ENCODE data around the gene CNTNAP2.

Gene CNTNAP2

DNA sequence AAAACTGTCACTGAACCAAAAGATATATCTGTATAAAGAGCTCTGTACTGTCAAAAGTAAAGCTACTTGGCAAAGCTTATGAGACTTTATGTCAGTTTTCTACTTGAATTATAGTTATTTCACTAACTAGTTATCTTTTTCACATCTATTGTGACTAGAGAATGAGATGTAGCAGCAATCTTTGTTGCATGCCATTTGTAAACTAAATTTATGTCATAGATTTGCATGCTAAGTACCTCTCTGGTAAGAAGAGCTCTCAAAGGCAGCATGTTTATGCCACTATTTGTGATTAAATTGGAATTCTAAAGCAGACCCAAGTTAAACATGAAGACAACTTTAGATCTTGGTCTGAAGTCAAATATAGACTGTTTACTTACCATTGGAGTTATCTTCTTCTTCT is 300.6 kb downstream of the CNTNAP2 start:
- DNase-seq (ENCODE audit: low read depth, low spot score) = no peak

DNA sequence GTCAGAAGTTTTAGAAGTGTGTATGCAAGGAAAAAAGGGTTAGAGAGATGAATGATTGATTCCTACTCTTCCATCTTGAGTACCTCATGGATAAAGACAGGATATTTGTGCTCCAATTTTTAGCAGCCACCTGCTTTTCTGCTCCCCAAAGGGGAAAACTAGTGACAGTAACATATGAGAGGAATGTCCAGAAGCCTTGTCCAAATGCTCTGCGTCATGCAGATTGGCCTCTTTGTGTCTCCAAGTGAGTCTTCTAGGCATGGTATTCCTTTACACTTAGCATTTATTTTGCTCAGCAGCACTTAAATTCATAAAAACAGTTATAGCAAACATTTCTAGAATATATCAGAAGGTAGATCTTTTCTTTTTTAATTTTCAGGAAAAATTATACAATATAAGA is 306.8 kb downstream of the CNTNAP2 start:
- DNase-seq (ENCODE audit: low read depth, low spot score) = no peak

GRCh38 chr7:146424084-146424483 is 307.5 kb downstream of the CNTNAP2 start:
- no peak for DNase-seq (ENCODE audit: low read depth, low spot score)

DNA sequence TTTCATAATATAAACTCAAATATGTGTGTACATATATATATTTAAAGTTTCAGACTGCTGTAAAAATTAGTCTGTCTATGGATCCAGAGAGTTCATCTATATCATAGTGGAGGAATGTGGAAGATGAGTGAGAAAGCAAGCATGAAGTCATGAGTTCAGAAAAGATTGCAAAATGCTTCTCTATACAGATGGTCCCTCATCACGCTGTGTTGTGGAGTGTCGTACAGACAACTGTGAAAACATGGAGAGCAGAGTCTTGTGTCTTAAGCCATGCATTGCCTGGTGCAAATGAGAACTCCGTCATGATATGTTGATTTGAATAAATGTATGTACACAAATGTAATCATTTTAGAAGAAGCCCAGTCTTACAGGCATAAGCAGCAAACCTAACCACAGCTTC is 316.9 kb downstream of the CNTNAP2 start:
- no peak for DNase-seq (ENCODE audit: low read depth, low spot score)

- DNase-seq (ENCODE audit: low read depth, low spot score) = no peak
Observed at GRCh38 chr7:146443102-146443501, 326.5 kb downstream of the CNTNAP2 start.

GRCh38 chr7:146449625-146450024 is 333.0 kb downstream of the CNTNAP2 start:
- DNase-seq (ENCODE audit: low read depth, low spot score) = no peak

- no peak for DNase-seq (ENCODE audit: low read depth, low spot score)
Observed at GRCh38 chr7:146455091-146455655, 338.6 kb downstream of the CNTNAP2 start.

- DNase-seq (ENCODE audit: low read depth, low spot score) = no peak
Observed at GRCh38 chr7:146479040-146479439, 362.4 kb downstream of the CNTNAP2 start.

- DNase-seq (ENCODE audit: low read depth, low spot score) = no peak
Observed at GRCh38 chr7:146486519-146486918, 369.9 kb downstream of the CNTNAP2 start.

DNA sequence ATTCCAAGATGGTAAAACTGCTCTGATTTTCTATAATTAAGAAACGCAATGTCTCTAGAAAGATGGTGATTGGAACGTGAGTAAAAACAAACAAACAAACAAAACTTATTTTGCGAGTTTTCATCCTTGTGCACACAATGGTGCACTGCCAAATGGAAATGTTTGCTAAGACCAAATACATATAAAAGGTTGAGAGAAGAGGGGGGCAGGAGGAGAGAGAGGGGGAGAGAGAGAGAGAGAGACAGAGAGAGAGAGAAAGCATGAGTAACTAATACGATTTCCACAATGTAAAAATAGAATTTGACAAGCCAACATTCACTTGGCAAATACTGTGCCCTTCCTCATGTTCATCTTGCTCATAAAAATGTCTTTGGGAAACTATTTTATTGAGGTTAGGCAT is 375.4 kb downstream of the CNTNAP2 start:
- no peak for DNase-seq (ENCODE audit: low read depth, low spot score)

DNA sequence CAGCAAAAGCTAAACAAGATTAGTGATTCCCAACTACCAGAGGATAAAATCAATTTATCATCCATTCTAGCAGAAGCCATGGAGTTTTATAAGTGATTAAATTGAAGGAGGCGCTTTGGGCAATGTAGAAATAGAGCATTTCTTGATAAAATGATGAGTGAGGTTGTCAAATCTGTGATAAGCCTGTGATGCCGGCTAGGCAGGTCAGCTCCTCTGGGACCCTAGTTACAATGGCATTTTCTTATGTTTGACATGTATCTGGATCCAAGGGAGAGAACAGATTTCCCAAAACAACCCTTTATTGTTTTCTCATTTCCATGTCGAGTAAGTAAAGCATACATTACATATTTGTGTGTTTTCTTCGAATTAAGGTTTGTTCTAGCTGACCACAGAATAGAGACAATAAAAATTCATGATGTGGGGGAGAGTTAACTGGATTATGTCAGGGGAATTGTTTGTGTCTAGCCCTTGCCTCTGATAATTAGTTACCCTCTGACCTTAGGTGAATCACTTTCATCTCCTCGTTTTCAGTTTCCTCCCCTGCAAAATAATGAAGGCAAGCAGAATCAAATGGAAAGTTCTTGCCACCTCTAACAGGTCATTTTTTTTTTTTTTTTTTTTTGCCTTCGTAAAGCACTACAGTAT is 378.5 kb downstream of the CNTNAP2 start:
- no peak for DNase-seq (ENCODE audit: low read depth, low spot score)

GRCh38 chr7:146496657-146497056 is 380.1 kb downstream of the CNTNAP2 start:
- DNase-seq (ENCODE audit: low read depth, low spot score) = no peak

DNA sequence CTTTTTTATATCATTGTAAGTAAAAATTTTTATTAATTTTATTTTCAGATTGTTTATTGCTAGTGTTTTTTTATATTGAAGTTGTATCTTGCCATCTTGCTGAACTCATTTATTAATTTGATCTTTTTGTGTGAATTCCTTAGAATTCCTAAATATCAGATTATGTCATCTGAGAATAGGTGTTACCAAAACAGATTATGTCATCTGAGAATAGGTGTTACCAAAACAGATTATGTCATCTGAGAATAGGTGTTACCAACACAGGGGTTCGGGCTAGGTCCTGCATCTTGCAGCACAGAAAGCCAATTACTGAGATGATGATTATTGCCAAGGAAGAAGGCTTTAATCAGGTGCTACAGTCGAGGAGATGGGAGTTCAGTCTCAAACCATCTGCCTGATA is 383.4 kb downstream of the CNTNAP2 start:
- DNase-seq (ENCODE audit: low read depth, low spot score) = no peak

DNA sequence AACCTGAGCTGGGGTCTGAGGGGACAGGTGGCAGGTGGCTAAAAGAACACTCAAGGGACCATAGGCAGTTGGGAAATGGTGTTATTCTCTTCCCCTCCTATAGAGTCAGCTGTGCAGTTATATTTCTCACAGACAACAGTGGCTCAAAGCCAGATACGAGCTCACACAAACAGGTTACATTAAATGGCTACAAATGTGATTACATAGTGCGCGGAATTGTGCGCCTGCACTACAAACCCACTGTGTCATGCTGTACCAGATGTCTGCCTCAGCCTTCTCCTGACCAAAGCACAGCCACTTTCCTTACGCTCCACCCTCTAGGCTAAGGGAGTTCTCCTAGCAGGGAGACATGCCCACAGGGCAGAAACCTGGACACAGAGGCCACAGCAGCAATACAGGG is 387.2 kb downstream of the CNTNAP2 start:
- no peak for DNase-seq (ENCODE audit: low read depth, low spot score)

DNA sequence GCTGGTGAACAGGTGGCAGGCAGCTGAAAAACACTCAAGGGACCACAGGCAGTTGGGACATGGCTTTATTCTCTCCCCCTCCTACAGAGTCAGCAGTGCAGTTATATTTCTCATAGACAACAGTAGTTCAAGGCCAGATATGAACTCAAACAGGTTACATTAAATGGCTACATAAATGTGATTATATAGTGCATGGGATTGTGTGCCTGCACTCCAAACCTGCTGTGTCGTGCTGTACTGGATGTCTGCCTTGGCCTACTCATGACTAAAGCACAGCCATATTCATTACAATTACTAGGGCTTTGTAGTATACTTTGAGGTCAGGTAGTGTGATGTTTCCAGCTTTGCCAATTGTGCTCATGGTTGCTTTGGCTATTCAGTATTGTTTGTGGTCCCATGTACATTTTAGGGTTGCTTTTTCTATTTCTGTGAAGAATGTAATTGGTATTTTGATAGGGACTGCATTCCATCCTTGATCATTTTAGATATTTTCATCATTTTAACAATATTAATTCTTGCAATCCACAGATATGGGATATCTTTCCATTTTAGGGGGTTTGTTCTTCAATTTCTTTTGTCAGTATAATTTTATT is 393.6 kb downstream of the CNTNAP2 start:
- DNase-seq (ENCODE audit: low read depth, low spot score) = no peak

- no peak for DNase-seq (ENCODE audit: low read depth, low spot score)
Observed at GRCh38 chr7:146514304-146514703, 397.7 kb downstream of the CNTNAP2 start.

DNA sequence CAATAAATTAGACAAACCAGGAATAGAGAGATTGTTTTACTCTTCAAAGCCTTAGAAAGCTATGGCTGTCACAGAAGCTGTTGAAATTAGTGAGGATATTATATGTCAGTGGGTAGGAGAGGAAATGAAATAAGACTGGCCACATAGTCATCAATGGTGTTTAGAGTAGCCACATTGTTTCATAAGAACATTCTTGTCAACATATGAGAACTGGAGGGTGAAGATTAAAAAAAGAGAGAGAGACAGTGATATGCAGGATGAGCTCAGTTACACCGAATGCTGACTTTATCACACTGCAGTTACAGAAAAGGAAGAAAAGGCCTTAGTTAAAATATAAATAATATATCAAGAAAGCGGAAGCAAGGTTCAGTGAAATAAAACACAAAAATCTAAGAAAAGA is 412.0 kb downstream of the CNTNAP2 start:
- DNase-seq (ENCODE audit: low read depth, low spot score) = no peak

DNA sequence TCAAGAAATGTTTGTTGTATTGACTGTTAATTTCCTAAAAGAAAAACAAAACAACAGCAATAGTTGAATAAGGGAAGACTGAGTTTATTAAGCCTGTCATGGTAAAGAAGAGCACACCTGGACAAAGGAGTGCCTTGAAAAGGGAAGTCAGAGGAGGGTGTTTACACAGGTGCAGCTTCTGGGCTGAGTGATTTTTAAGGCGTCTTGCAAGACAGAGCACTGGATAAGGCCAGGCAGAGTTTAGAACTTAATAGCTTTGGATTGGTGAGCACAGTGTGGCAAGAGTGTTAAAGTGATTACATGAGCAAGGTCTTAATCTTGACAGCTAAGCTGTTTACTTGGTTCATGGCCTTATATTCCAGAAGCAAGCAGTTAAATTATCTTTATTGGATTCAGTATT is 423.2 kb downstream of the CNTNAP2 start:
- DNase-seq (ENCODE audit: low read depth, low spot score) = no peak

- no peak for DNase-seq (ENCODE audit: low read depth, low spot score)
Observed at GRCh38 chr7:146542101-146542500, 425.5 kb downstream of the CNTNAP2 start.

GRCh38 chr7:146544748-146545147 is 428.1 kb downstream of the CNTNAP2 start:
- no peak for DNase-seq (ENCODE audit: low read depth, low spot score)

- no peak for DNase-seq (ENCODE audit: low read depth, low spot score)
Observed at GRCh38 chr7:146548816-146549215, 432.2 kb downstream of the CNTNAP2 start.

DNA sequence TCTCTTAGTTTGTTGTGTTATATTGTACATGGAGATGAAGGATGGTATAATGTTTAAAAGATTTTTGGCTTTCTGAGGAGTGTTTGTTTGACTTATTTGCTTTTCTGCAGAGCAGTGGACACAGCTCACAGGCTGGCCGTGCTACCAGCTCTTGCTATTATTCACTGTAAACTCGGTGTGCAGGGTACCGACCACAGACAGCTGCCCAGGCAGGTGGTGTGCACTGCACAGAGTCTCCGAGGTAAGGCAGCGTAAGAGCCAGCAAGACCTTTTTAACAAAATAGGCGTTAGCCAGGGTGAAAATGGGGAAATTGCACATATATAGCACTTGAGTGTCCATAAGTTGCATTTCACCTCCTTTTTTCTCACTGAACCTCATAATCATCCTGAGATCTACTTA is 438.0 kb downstream of the CNTNAP2 start:
- DNase-seq (ENCODE audit: low read depth, low spot score) = no peak

- DNase-seq (ENCODE audit: low read depth, low spot score) = no peak
Observed at GRCh38 chr7:146557971-146558469, 441.4 kb downstream of the CNTNAP2 start.

Measured in iPS DF 19.7 (cell line).